GM21528 (cell line): Measurements from ENCODE around the gene ACSBG1.

ENCODE experiments used
- ATAC-seq: cut with Tn5 transposase; IDR thresholded peaks from one replicate; pipeline ENCODE4 v1.9.1; 2021; ENCODE audit warnings: mild to moderate bottlenecking, moderate library complexity; ENCODE audit not compliant: unreplicated experiment, low FRiP score

The ACSBG1 gene

DNA sequence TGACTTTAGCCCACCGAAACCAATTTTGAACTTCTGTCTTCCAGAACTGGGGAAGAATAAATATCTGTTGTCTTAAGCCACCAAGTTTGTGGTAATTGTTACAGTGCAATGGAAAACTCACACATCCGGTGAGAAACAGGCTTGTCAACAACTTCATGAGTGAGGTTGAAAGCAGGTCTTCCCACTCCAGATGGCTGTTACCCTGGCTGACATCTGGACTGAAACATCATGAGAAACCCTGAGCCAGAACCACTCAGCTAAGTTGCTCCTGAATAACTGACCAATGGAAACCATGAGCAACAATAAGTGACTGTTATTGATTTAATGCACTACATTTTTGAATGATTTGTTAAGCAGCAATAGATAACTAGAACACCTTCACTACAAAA lies 10.3 kb downstream of the ACSBG1 start:
- ATAC-seq = no peak

- no peak for ATAC-seq
Measured at GRCh38 chr15:78223396-78224022, 10.9 kb downstream of the ACSBG1 start.

GRCh38 chr15:78222745-78223395 lies 11.5 kb downstream of the ACSBG1 start:
- ATAC-seq = no peak

- no peak for ATAC-seq
Measured at GRCh38 chr15:78220713-78221112, 13.7 kb downstream of the ACSBG1 start.

DNA sequence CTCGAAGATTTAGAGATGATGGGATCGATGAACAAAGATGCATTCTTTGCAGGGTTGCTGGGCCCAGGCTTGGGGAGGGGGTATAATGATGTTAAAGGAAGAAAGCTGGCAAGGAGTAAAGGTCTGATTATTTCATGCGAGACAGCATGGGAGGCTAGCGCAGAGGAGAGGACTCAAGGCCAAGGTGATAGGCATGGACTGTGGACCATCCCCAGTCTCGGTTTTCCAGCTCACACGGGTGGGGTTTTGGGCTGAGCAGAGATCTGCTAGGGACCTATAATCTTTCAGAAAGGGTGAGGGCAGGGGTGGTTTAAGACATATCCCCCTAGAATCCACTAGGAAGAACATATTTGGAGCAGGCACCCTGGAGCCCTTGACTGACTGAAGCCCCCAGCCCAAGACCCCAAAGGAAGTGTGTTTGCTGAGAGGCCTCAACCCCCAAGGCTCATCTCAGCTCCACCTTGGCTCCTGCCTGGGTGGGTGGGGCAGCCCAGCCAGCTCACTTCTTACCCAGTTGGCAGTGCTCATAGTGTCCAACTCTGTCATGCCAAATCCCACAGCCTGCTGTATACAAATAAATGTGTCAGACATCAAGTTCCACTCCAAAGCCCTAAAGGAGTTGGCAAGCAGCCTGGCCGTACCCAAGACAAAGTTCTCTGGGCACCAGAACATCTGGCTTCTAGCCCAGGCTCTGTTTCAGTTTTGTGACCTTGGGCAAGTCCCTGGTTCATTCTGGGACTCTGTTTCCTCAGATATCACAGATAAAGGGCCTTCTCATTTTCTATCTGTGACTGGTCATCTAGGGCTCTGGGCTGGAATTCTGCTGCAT lies 17.9 kb downstream of the ACSBG1 start:
- ATAC-seq = no peak

DNA sequence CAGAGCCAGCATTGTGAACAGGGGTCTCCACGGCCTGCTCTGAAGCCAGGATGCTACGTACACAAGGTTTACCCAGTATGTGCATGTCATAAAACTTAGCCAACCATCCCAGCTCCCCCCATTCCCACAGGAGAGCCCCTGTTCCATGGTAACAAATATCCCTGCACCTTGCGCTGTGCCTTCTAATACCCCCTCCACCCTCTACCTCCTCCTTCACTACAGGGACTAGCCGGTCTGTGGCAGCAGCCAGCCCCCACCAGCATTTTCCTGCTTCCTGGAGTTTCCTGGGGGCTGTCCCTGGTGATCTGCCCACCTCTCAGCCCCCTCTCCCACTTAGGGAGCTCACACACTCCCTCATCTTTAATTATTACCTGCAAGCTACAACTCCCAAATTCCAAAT lies 20.4 kb downstream of the ACSBG1 start:
- ATAC-seq = no peak

- ATAC-seq = no peak
Measured at GRCh38 chr15:78213425-78213750, 21.0 kb downstream of the ACSBG1 start.

GRCh38 chr15:78212546-78213424 lies 21.6 kb downstream of the ACSBG1 start:
- no peak for ATAC-seq

- ATAC-seq = no peak
Measured at GRCh38 chr15:78212008-78212407, 22.4 kb downstream of the ACSBG1 start.

GRCh38 chr15:78211189-78211921 lies 23.0 kb downstream of the ACSBG1 start:
- ATAC-seq = no peak

- ATAC-seq = no peak
Measured at GRCh38 chr15:78210349-78210717, 24.0 kb downstream of the ACSBG1 start.

- no peak for ATAC-seq
Measured at GRCh38 chr15:78209646-78210348, 24.6 kb downstream of the ACSBG1 start.

DNA sequence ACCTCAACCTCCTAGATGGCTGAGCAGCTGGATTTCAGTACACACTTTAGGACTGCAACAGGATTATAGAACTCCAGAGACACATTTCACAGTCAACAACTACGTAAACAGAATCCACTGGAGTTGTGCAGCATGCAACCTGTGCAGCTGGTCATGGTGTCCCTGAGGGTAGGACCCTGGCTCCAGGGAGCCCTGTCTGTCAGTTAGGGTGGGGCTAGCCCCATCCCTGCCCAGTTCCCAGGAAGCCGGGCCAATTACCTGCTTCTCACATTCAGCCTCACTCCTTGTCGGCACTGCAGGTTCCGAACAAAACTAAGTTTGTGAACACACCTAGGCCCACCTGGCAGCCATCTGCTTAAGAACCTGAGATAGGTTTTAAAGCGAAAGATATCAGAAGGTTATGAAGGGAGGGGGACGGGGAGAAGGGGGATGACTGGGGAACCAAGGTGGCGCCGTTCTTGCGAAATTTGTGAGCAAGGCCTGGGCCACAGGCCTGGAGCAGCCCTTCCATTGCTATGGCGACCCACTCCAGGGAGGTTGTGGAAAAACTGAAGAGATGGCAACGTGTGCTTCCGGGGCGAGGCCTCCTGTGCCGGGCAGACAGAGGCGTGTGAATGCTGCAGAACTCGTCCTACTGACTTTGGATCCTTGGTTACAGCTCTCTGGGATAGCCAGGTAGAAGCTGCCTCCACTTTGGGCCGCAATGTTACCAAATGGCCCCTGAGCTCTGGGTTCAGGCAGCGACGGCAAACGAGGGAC lies 25.3 kb downstream of the ACSBG1 start:
- ATAC-seq = no peak

- ATAC-seq = no peak
Measured at GRCh38 chr15:78208341-78208844, 26.0 kb downstream of the ACSBG1 start.

GRCh38 chr15:78207641-78208340 lies 26.6 kb downstream of the ACSBG1 start:
- ATAC-seq = no peak

- no peak for ATAC-seq
Measured at GRCh38 chr15:78207110-78207458, 27.3 kb downstream of the ACSBG1 start.

GRCh38 chr15:78206326-78207109 lies 27.8 kb downstream of the ACSBG1 start:
- no peak for ATAC-seq
